ENCODE measurements around the gene TOP2B. TPM values are rescaled to one million over a fixed set of nuclear protein-coding genes. Genes with fewer than 3 reads are reported as not detected.

The TOP2B gene
- total and polyA plus RNA-seq, 9 of the 15 experiments (the other 6 are each of a cell fraction or from before 2014, with no cell fraction given), result 45.3 to 186 (median 134) TPM

GRCh38 chr3:25655659-25656058 lies 9.0 kb downstream of the TOP2B start:
- H3K36me3 ChIP-seq (ENCODE audit: control insufficient read depth, insufficient read depth, low read length), result no peaks in the 10 kb centered on the region; the same call in 2 of the 3 replicates
- H3K27ac ChIP-seq (ENCODE audit: extremely low read depth, low read depth, low read length), result no peak overlapping the region

More at GRCh38 chr3:25655659-25656058, 9.0 kb downstream of the TOP2B start:
- FAIRE-seq (no peak), DNase-seq (ENCODE audit: extremely low read depth in 1 of 4, low spot score in 3 of 4) (no peak), ATAC-seq (no peak)
- H4K20me1 ChIP-seq (replicated peaks; ENCODE audit: control insufficient read depth, insufficient read depth, low read length), result peaks cover 5% of the 10 kb centered on the region; the same call in 1 of the 2 replicates
- no peaks in the 10 kb centered on the region; a peak in 2 of 5 replicates for H3K4me1 ChIP-seq (replicated peaks in 1 of 2; ENCODE audit: control insufficient read depth in 2 of 2, insufficient read depth in 2 of 2, low read length in 2 of 2)
- CTCF ChIA-PET (ENCODE audit: low intra/inter-chr PET ratio), result interaction anchor here (0.7 kb wide), 1 partner anchor 8 kb away, joined by 3 read pairs; no protein-coding TSS in a partner anchor
- H3K4me3 ChIP-seq, result no peak overlapping the region
- H3K9me3 ChIP-seq (replicated peaks; ENCODE audit: control insufficient read depth, insufficient read depth, low read depth, low read length), result no peaks in the 10 kb centered on the region
- WGBS (ENCODE audit: insufficient coverage, low coverage, missing lambda C conversion rate), result 90% methylated on average over 2 of the region's 2 CpGs
- no peak overlapping the region for H3K9ac ChIP-seq (ENCODE audit: insufficient read depth in 1 of 2, low read depth in 2 of 2, low read length in 2 of 2)
- BruUV-seq (replicated peaks), result no TSS peak
- intact Hi-C loops (cut with micrococcal nuclease) (no loop called here), in situ Hi-C loops (cut with MboI) (no loop called here)
- H3K27me3 ChIP-seq (ENCODE audit: control insufficient read depth in 2 of 2, insufficient read depth in 2 of 2, low read length in 2 of 2), result no peaks in the 10 kb centered on the region
- POLR2A ChIA-PET, result no interaction called here
- H3K4me2 ChIP-seq (ENCODE audit: insufficient read depth, low read length), result no peak overlapping the region
- H3K9me1 ChIP-seq (ENCODE audit: control insufficient read depth, insufficient read depth, low read length), result no peaks in the 10 kb centered on the region
- peaks cover 98% of the 10 kb centered on the region for H3K79me2 ChIP-seq (ENCODE audit: control insufficient read depth, insufficient read depth, low read length)
- no peak for TF ChIP-seq CAMTA2 (CRISPR knock-in tag; conservative IDR thresholded peaks at IDR 0.05)
- no peak for TF ChIP-seq USF1 (CRISPR knock-in tag; IDR thresholded peaks at IDR 0.05)
- no peak for TF ChIP-seq PHF21A (IDR thresholded peaks at IDR 0.05; ENCODE audit: borderline replicate concordance, low read depth)
- no peak for TF ChIP-seq OTX1 (CRISPR knock-in tag; IDR thresholded peaks at IDR 0.05)
- TF ChIP-seq DEAF1 (CRISPR knock-in tag; IDR thresholded peaks at IDR 0.05), result no peak
- no peak for TF ChIP-seq ZC3H8 (IDR thresholded peaks at IDR 0.05)
- TF ChIP-seq ELF1 (tag; IDR thresholded peaks at IDR 0.05), result no peak
- no peak for TF ChIP-seq YBX1 (IDR thresholded peaks at IDR 0.05)
- TF ChIP-seq RB1 (IDR thresholded peaks at IDR 0.05; ENCODE audit: low read depth), result no peak
- TF ChIP-seq ZNF133 (CRISPR knock-in tag; IDR thresholded peaks at IDR 0.05), result no peak
- no peak for TF ChIP-seq SMARCE1 (IDR thresholded peaks at IDR 0.05)
- TF ChIP-seq ZKSCAN3 (CRISPR knock-in tag; IDR thresholded peaks at IDR 0.05), result no peak
- TF ChIP-seq KLF13 (tag; IDR thresholded peaks at IDR 0.05; ENCODE audit: borderline replicate concordance, low read depth), result no peak
- no peak for TF ChIP-seq BCLAF1 (IDR thresholded peaks at IDR 0.05; ENCODE audit: borderline replicate concordance in 1 of 2, control insufficient read depth in 1 of 2, low read depth in 2 of 2, low read length in 1 of 2)
- TF ChIP-seq TAF15 (IDR thresholded peaks at IDR 0.05; ENCODE audit: low read depth, low read length), result no peak
- no peak for TF ChIP-seq HNRNPL (IDR thresholded peaks at IDR 0.05; ENCODE audit: low read depth, low read length)
- no peak for TF ChIP-seq LCOR (CRISPR knock-in tag; IDR thresholded peaks at IDR 0.05)
- H2AFZ ChIP-seq (ENCODE audit: low read depth, low read length), result no peak overlapping the region
